SK-N-SH (cell line): ENCODE data around the gene SORD. TPM values are rescaled to one million over a fixed set of nuclear protein-coding genes. Genes with fewer than 3 reads are reported as not detected.
"Not testable (repeated sequence)": the region's sequence is repeated elsewhere in the genome, so short reads cannot be mapped to it uniquely, and the experiment has no call there.

Experiments
- CTCF ChIA-PET: fragments of 300-600, 350-600 bp; formaldehyde crosslinking; extraction: SDS; loops from one replicate; lab custom pipeline; 2021; lab: Yijun Ruan, JAX
- POLR2A ChIA-PET: fragments of 350-600 bp; sonication (Branson Sonifier 250); formaldehyde crosslinking; extraction: SDS; loops from one replicate; lab custom pipeline; 2020; ENCODE audit warnings: antibody characterized with exemption, inconsistent platforms; lab: Yijun Ruan, JAX
- DNase-seq: peaks from one replicate; pipeline ENCODE4 v3.0.0; 2012
- H2AFZ ChIP-seq: fragments of 200-600 bp; sonication (generic); 2 replicates; pipeline ENCODE4 v1.8.1; 2016; ENCODE audit warnings: antibody characterized with exemption, mild to moderate bottlenecking, low read depth
- H3F3A ChIP-seq: fragments of 200-600 bp; sonication (generic); replicated peaks from 2 replicates; pipeline ENCODE3; 2016; ENCODE audit warnings: antibody characterized with exemption, mild to moderate bottlenecking; ENCODE audit not compliant: insufficient read depth
- H3K27ac ChIP-seq, 2 experiments: fragments of 200-500 bp in 1 of 2; fragments of 200-600 bp in 1 of 2; sonication (Bioruptor generic) in 1 of 2; sonication (generic), shearing (Covaris generic) in 1 of 2; 2 replicates each; pipeline versions ENCODE4 v1.5.1 to v1.6.1; 2014 to 2016; ENCODE audit warnings: low read depth in 2 of 2, inconsistent platforms in 1 of 2, low read length in 1 of 2, mild to moderate bottlenecking in 1 of 2, mixed read lengths in 1 of 2
- H3K27me3 ChIP-seq: fragments of 200-600 bp; sonication (generic), shearing (Covaris generic); 2 replicates; pipeline ENCODE4 v1.6.1; 2016; ENCODE audit warnings: mixed run types; ENCODE audit not compliant: insufficient read depth
- H3K36me3 ChIP-seq, 2 experiments: fragments of 200-500 bp in 1 of 2; fragments of 200-600 bp in 1 of 2; sonication (Bioruptor generic) in 1 of 2; sonication (generic) in 1 of 2; replicated peaks in 1 of 2; 2 replicates each; pipeline versions ENCODE3 to v1.5.1; 2014 to 2016; ENCODE audit warnings: low read length in 1 of 2, mild to moderate bottlenecking in 1 of 2; ENCODE audit not compliant: insufficient read depth in 2 of 2, control insufficient read depth in 1 of 2
- H3K4me1 ChIP-seq, 2 experiments: fragments of 200-500 bp in 1 of 2; fragments of 200-600 bp in 1 of 2; sonication (Bioruptor generic) in 1 of 2; sonication (generic), shearing (Covaris generic) in 1 of 2; 2 replicates each; pipeline versions ENCODE4 v1.5.1 to v1.6.1; 2014 to 2016; ENCODE audit warnings: low read depth in 1 of 2, low read length in 1 of 2, mixed run types in 1 of 2; ENCODE audit not compliant: insufficient read depth in 2 of 2, control insufficient read depth in 1 of 2
- H3K4me2 ChIP-seq: fragments of 200-600 bp; sonication (generic), shearing (Covaris generic); 2 replicates; pipeline ENCODE4 v1.6.1; 2017; ENCODE audit warnings: mixed run types
- H3K4me3 ChIP-seq, 2 experiments: fragments of 200-500 bp in 1 of 2; fragments of 200-600 bp in 1 of 2; sonication (Bioruptor generic) in 1 of 2; sonication (generic), shearing (Covaris generic) in 1 of 2; 2 replicates each; pipeline versions ENCODE4 v1.5.1 to v1.8.1; 2014 to 2016; ENCODE audit warnings: low read depth in 2 of 2, inconsistent platforms in 1 of 2, low read length in 1 of 2, mild to moderate bottlenecking in 1 of 2, mixed read lengths in 1 of 2, moderate library complexity in 1 of 2
- H3K79me2 ChIP-seq: fragments of 200-600 bp; sonication (generic); 2 replicates; pipeline ENCODE4 v1.8.1; 2017; ENCODE audit warnings: mild to moderate bottlenecking; ENCODE audit not compliant: insufficient read depth
- H3K9ac ChIP-seq: fragments of 200-600 bp; sonication (generic); 2 replicates; pipeline ENCODE4 v1.6.1; 2017; ENCODE audit warnings: mixed run types
- H3K9me2 ChIP-seq: fragments of 200-600 bp; sonication (generic); 2 replicates; pipeline ENCODE4 v1.6.1; 2017; ENCODE audit warnings: mixed run types
- H3K9me3 ChIP-seq: fragments of 200-600 bp; sonication (generic); 2 replicates; pipeline ENCODE4 v1.6.1; 2017; ENCODE audit warnings: mixed run types, mild to moderate bottlenecking, moderate library complexity
- H4K20me1 ChIP-seq: fragments of 200-600 bp; sonication (generic); 2 replicates; pipeline ENCODE4 v1.6.1; 2017; ENCODE audit warnings: mild to moderate bottlenecking, mixed run types; ENCODE audit not compliant: insufficient read depth
- EP300 ChIP-seq, 2 experiments: IDR thresholded peaks; 2 replicates each; pipeline versions ENCODE4 v1.4.0 to v1.6.1; 2012; ENCODE audit warnings: borderline replicate concordance in 1 of 2, low read depth in 1 of 2, low read length in 1 of 2
- FOXJ3 ChIP-seq: sonication (generic); formaldehyde crosslinking; IDR thresholded peaks from 2 replicates; pipeline ENCODE4 v1.5.1; 2020; ENCODE audit warnings: mild to moderate bottlenecking, missing genetic modification reagents
- GATA2 ChIP-seq: sonication (generic); formaldehyde crosslinking; IDR thresholded peaks from 2 replicates; pipeline ENCODE4 v1.5.0; 2020; ENCODE audit warnings: mild to moderate bottlenecking, missing genetic modification reagents
- WGBS: methylation state at CpG from one replicate; pipeline ENCODE4 v1.1.6; 2017; ENCODE audit warnings: low lambda C conversion rate; 5-methylcytosine and 5-hydroxymethylcytosine counted together
- polyA plus RNA-seq, 3 experiments: library from polyadenylated mRNA; depleted of rRNA; stranded (reverse); fragments of >200 nt; gene quantifications; 2 replicates each; pipeline ENCODE4 v1.2.3, GENCODE V29; 2012

Gene SORD
- polyA plus RNA-seq, 1 of the 3 experiments (the other 2 are of a cell fraction): 35.1 TPM

- H3K27ac ChIP-seq, H3K79me2 ChIP-seq, H3K9me2 ChIP-seq, H3K9ac ChIP-seq, H3K4me3 ChIP-seq, DNase-seq, H3K36me3 ChIP-seq, H3K27me3 ChIP-seq, H4K20me1 ChIP-seq, H2AFZ ChIP-seq, CTCF ChIA-PET, H3K4me2 ChIP-seq, H3F3A ChIP-seq, POLR2A ChIA-PET, H3K9me3 ChIP-seq, H3K4me1 ChIP-seq: not testable (repeated sequence)
These were observed 50.6 kb downstream of the SORD start for GRCh38 chr15:45073602-45074001.

GRCh38 chr15:45075440-45076320 is 52.7 kb downstream of the SORD start:
- H3K27ac ChIP-seq, H3K27me3 ChIP-seq, H3K9me3 ChIP-seq, H3K9ac ChIP-seq, H3K4me3 ChIP-seq, H2AFZ ChIP-seq, CTCF ChIA-PET, H3K36me3 ChIP-seq, H3F3A ChIP-seq, H3K79me2 ChIP-seq, DNase-seq, H3K9me2 ChIP-seq, H3K4me2 ChIP-seq, H3K4me1 ChIP-seq, POLR2A ChIA-PET, H4K20me1 ChIP-seq: not testable (repeated sequence)
- 100% methylated on average over 1 of the region's 9 CpGs for WGBS

DNA sequence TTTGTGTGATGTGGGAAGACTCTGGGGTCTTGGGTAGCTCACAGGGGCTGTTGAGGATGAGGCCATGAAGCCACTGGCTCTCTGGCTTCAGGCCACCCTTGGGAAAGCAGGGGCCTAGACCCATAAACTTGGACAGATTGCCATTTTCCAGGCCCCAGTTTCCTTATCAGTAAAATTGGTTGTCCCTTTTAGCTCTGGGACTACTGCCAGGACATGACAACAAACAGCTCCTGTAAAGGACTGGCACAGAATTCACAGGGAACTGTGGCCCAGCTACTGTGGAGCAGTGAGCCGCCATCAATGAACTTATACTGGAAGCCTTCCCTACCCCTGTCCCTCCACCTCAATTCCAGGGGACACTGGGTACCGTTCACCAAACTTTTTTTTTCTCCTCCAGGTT is 54.4 kb downstream of the SORD start:
- Histone ChIP-seq H3K4me1 (peaks cover 0 to 15% of the 10 kb centered on the region in 2 experiments; a peak in 1 of 4 replicates), H3K27ac (peak overlapping the region in 1 of 2 experiments; percentile 53; a peak in 2 of 4 replicates)
- 32% methylated on average over 2 of the region's 2 CpGs for WGBS
- H3K9me3 ChIP-seq, H3K27me3 ChIP-seq, H3K4me3 ChIP-seq, H3K4me2 ChIP-seq, H4K20me1 ChIP-seq, H3K79me2 ChIP-seq, H3K36me3 ChIP-seq, H3F3A ChIP-seq, POLR2A ChIA-PET, H3K9me2 ChIP-seq, DNase-seq, H2AFZ ChIP-seq, H3K9ac ChIP-seq: not testable (repeated sequence)
- CTCF ChIA-PET: interaction anchor here (1.0 to 1.1 kb wide), 2 partner anchors 41 to 85 kb away, joined by 3 read pairs; no protein-coding TSS in a partner anchor
- TF ChIP-seq EP300 (IDR thresholded peaks at IDR 0.05; ENCODE audit: borderline replicate concordance in 1 of 2, low read depth in 1 of 2, low read length in 1 of 2) (peak in 1 of 2 experiments; percentile 34; a peak in 1 of 4 replicates), GATA2 (CRISPR knock-in tag) (peak; percentile 60), FOXJ3 (CRISPR knock-in tag) (peak; percentile 52; the same call in 1 of the 2 replicates)

GRCh38 chr15:45079201-45079600 is 56.2 kb downstream of the SORD start:
- H3K4me3 ChIP-seq, H3F3A ChIP-seq, DNase-seq, H3K27ac ChIP-seq, H3K79me2 ChIP-seq, POLR2A ChIA-PET, H3K36me3 ChIP-seq, H3K9ac ChIP-seq, H3K9me2 ChIP-seq, H2AFZ ChIP-seq, H3K4me2 ChIP-seq, H3K9me3 ChIP-seq, H4K20me1 ChIP-seq, CTCF ChIA-PET, H3K27me3 ChIP-seq: not testable (repeated sequence)
- peaks cover 0 to 15% of the 10 kb centered on the region in 2 experiments; a peak in 1 of 4 replicates for H3K4me1 ChIP-seq
- WGBS: 92% methylated on average over 5 of the region's 5 CpGs

DNA sequence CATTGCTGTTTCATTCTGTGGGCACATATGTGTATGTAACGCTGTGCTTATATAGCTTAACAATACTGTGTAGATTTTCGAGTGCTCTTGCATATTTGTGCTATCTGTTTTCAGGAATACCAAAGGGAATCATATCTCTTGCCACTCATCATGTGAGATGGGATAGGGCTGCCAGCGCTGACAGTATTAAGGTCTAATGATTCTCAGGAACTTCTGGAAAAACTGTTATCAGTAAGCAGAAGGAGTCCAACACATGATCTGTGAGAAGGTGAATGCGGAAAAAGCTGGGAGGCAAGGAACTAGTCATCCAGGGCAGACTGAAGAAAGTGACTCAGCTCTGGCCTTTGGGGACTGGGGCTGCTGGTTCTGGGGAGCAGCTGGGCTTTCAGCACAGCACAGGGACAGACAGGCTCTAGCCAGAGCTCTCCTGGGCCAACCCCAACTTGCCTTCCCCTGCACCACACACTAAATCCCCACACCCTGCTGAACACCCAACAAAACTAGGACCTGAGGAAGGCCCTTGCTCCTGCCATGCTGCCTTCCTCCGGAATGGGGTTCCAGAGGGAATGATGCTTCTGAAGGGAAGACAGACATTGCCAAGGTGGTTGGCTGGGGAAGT is 56.7 kb downstream of the SORD start:
- H3K9ac ChIP-seq, H3K27me3 ChIP-seq, H3F3A ChIP-seq, H3K79me2 ChIP-seq, H3K9me3 ChIP-seq, H3K9me2 ChIP-seq, POLR2A ChIA-PET, H3K36me3 ChIP-seq, H2AFZ ChIP-seq, H3K27ac ChIP-seq, CTCF ChIA-PET, H3K4me3 ChIP-seq, DNase-seq, H3K4me2 ChIP-seq, H4K20me1 ChIP-seq: not testable (repeated sequence)
- peaks cover 0 to 15% of the 10 kb centered on the region in 2 experiments; a peak in 1 of 4 replicates for H3K4me1 ChIP-seq
- WGBS: 95% methylated on average over 4 of the region's 5 CpGs
